HG03280 (cell line): ENCODE data around the gene PI16.
"Not testable (repeated sequence)": the region's sequence is repeated elsewhere in the genome, so short reads cannot be mapped to it uniquely, and the experiment has no call there.

Experiments used
- ATAC-seq: cut with Tn5 transposase; IDR thresholded peaks from one replicate; pipeline ENCODE4 v1.9.1; 2021; ENCODE audit warnings: mild to moderate bottlenecking, moderate library complexity; ENCODE audit not compliant: unreplicated experiment

The PI16 gene

GRCh38 chr6:36928547-36928918, 26.0 kb upstream of the PI16 start:
- no peak for ATAC-seq

- ATAC-seq, result no peak
Measured at GRCh38 chr6:36929152-36929551, 25.4 kb upstream of the PI16 start.

- no peak for ATAC-seq
Measured at GRCh38 chr6:36929607-36930006, 24.9 kb upstream of the PI16 start.

GRCh38 chr6:36930483-36930882, 24.1 kb upstream of the PI16 start:
- ATAC-seq, result no peak

DNA sequence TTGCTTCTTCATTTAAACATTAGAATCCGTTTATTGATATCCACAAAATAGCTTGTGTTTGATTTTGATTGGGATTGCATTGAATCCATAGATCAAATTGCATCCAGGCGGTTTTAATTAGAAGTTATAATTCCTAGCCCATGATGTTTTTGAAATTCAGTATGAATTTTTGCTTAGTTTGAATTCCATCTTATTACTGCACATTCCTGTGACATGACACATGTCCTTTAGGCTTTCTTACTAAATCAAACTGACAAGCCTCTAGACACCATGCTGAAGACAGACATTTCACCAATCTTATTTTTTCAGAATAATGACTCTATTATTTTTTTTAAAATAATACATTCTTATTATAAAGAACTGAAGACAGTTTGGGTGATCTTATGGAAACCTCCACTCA, 21.4 kb upstream of the PI16 start:
- ATAC-seq, result no peak

DNA sequence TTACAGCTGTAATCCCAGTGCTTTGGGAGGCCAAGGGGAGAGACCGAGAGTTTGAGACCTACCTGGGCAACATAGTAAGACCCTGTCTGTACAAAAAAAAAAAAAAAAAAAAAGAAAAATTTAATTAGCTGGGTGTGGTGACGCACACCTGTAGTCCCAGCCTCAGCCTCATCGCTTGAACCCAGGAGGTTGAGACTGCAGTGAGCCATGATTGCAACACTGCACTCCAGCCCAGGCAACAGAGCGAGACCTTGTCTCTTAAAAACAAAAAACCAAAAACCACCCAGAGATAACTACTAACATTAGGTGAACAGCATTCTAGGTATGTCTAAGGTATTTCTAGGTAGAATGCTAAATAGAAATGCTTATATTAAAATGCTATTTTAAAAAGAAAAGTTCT, 21.0 kb upstream of the PI16 start:
- ATAC-seq, result no peak

DNA sequence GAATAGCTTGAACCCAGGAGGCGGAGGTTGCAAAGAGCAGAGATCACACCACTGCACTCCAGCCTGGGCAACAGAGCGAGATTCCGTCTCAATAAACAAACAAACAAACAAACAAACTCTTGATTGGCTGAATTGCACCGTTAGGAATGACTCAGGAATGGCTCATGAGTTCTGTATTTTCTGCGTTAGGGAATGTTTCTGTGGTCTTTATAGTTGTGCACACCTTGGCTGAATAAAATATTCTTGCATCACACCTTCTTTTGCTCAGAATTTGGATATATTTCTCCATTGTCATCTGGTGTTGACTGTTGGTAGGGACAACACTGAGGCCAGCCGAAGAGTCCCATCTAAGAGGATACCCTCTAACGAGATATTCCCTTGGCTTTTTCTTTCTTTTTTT, 19.6 kb upstream of the PI16 start:
- no peak for ATAC-seq

DNA sequence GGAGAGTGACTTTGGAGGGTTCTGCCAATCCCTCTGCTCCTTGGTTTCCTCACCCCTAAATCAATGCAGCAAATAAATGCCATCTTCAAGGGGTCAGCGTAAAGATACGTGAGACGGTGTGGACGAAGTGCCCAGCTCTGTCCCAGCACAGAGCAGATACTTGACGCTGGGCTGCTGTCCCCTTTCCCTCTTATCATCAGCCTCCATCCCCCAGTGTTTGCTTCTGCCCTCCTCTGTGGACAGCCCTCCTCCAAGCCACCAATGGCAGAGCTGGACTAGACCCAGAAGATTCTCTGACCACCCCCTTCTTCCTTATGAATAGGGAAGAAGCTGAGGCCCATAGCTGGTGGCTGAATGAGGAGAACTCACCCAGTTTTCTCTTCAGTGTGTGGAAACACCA, 17.7 kb upstream of the PI16 start:
- no peak for ATAC-seq

- no peak for ATAC-seq
Measured at GRCh38 chr6:36937896-36938295, 16.6 kb upstream of the PI16 start.

DNA sequence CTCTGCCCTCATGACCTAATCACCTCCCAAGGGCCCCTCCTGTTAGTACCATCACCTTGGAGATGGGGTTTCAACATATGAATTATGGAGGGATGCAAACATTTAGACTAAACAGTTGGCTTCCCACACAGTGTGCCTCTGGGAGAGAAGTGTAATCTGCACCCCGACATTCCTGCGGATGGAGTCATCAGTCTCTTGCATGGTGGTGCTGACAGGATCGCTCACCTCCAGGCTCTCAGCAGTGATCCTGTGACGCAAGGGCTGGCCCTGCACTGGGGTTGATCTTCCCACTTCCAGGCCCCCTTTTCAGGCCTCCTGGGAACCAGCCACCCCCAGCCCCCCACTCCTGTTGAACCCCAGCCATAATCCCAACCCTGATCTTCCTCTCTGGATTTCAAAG, 16.0 kb upstream of the PI16 start:
- ATAC-seq, result no peak

DNA sequence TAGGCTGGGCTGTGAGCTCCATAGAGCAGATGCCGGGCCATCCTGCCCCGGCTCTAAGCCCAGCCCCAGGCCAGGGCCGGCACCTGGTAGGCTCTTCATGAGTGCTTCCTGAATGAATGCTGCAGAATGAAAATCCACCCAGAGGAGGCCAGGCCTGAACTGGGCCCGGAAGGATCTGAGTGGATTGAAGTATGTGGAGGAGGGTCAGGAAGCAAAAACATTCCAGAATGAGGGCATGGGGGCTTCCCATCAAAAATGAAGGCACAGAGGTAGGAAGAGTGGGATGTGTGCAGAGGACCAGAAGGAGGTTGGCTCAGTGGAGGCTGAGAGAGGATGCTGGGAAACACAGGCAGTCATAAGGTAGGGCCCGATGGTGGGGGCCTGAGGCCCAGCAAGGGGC, 15.5 kb upstream of the PI16 start:
- not testable (repeated sequence) for ATAC-seq

GRCh38 chr6:36940027-36940426, 14.5 kb upstream of the PI16 start:
- no peak for ATAC-seq

DNA sequence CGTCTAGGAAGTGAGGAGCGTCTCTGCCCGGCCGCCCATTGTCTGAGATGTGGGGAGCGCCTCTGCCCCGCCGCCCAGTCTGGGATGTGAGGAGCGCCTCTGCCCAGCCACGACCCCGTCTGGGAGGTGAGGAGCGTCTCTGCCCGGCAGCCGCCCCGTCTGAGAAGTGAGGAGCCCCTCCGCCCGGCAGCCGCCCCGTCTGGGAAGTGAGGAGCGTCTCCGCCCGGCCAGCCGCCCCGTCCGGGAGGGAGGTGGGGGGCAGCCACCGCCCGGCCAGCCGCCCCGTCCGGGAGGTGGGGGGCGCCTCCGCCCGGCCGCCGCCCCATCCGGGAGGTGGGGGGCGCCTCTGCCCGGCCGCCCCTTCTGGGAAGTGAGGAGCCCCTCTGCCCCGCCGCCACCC, 13.0 kb upstream of the PI16 start:
- ATAC-seq, result not testable (repeated sequence)

- not testable (repeated sequence) for ATAC-seq
Measured at GRCh38 chr6:36942329-36942728, 12.2 kb upstream of the PI16 start.

- no peak for ATAC-seq
Measured at GRCh38 chr6:36944650-36945049, 9.9 kb upstream of the PI16 start.

- ATAC-seq, result no peak
Measured at GRCh38 chr6:36945301-36945700, 9.2 kb upstream of the PI16 start.

DNA sequence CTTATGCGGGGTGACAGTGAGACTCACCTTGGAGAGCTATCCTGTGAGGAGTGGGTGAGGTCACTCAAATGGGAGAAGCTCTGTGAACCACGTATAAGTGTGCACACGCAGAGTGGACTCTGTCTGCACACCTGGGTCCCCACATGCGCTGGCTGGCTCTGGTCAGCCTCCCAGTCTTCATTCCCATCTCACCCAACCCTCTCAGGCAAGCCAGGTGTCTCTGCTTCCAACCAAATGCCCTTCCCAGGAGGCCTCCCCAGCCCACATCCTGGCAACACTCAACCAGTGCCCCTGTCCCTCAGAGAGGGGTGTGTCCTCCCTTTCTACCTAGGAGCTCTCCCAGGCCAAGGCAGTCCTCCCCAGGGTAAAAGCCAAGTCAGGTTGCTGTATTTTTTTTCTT, 8.0 kb upstream of the PI16 start:
- ATAC-seq, result no peak

- no peak for ATAC-seq
Measured at GRCh38 chr6:36947570-36948351, 6.8 kb upstream of the PI16 start.

DNA sequence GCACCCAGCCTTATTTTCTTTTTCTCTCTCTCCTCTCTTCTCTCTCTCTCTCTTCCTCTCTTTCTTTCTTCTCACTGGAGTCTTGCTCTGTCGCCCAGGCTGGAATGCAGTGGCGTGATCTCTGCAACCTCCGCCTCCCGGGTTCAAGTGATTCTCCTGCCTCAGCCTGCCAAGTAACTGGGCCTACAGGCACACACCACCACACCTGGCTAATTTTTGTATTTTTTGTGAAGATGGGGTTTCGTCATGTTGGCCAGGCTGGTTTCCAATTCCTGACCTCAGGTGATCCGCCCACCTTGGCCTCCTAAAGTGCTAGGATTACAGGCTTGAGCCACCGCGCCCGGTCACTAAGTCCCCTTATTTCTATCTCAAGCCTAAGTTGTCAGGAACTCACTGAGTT, 5.5 kb upstream of the PI16 start:
- not testable (repeated sequence) for ATAC-seq

- no peak for ATAC-seq
Measured at GRCh38 chr6:36949636-36950035, 4.9 kb upstream of the PI16 start.

- ATAC-seq, result no peak
Measured at GRCh38 chr6:36953931-36954261, 642 bp upstream of the PI16 start.

DNA sequence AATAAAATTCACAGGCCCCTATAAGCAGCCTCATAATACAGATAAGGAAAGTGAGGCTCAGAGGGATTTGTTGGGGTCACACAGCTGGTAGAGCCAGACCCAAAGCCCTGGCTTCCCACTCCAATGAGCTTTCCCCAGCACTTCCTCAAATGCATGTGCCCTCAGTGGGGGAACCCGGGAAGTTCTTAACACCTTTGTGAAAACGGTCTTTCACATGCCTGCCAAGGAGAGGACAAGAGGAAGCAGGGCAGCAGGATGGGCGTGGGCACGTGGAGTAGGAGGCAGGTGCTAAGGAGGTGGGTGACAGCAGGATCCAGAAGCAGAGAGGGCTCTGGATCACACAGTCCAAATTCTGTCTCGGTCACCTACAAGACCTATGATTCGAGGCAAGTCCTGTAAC, 598 bp downstream of the PI16 start:
- no peak for ATAC-seq

DNA sequence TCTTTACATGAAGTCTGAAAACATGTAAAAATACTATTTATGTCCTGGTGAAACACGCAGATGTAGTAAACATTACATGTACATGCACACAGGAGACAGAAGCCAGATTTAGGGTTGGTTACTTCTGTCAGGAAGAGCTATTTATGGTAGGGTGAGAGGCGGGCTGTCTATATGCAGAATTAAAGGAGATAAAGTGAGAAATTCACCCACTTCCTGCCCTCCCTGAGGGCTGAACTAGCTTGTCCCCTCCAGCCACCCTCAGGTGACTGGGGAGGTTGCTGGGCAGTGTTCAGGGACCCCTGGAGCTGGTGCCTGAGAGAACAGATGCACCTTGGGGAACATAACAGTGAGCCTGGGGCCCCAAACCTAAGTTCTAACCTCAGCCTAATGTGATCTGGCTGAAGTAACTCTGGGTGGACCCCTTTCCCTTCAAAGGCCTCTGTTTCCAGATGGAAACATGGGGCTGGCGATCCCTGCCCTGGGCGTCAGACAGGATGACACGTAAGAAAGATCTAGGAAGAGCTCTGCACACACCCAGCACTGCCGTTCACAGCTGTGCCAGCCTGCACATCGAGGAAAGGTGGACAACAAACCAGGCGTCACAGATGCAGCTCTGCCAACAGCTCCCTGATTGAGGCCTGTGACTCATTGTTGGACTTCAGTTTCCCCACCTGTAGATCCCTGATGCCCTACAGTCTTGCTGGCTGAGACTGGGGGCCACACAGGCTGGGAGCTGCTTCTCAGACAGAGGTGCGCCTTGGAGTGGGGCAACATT, 1.3 kb downstream of the PI16 start:
- no peak for ATAC-seq
